ENCODE measurements around the gene FKBP5. TPM values are rescaled to one million over a fixed set of nuclear protein-coding genes. Genes with fewer than 3 reads are reported as not detected.
A peak's percentile ranks its signal among the peaks of the same experiment; 100 is the strongest.

The FKBP5 gene
- total RNA-seq, 2 donors from 2014 or later, result 101 to 117 TPM

GRCh38 chr6:35640017-35640664 is 48.6 kb downstream of the FKBP5 start:
- DNase-seq, result no peak
- intact Hi-C loops (cut with DNase I), result no loop called here
- ATAC-seq, result no peak

- intact Hi-C loops (cut with DNase I), result loop anchor here in 1 of 2 donors (10.0 kb wide), 1 partner anchor 54 kb away; no protein-coding TSS in a partner anchor
- DNase-seq (no peak), ATAC-seq (no peak)
Observed at GRCh38 chr6:35638679-35639078, 50.0 kb downstream of the FKBP5 start.

GRCh38 chr6:35637911-35638310 is 50.8 kb downstream of the FKBP5 start:
- no peak for DNase-seq
- ATAC-seq, result no peak
- intact Hi-C loops (cut with DNase I), result loop anchor here in 1 of 2 donors (10.0 kb wide), 1 partner anchor 53 kb away; no protein-coding TSS in a partner anchor

- ATAC-seq (no peak), DNase-seq (no peak)
- intact Hi-C loops (cut with DNase I), result loop anchor here in 1 of 2 donors (10.0 kb wide), 1 partner anchor 51 kb away; no protein-coding TSS in a partner anchor
Observed at GRCh38 chr6:35635601-35636597, 52.8 kb downstream of the FKBP5 start.

GRCh38 chr6:35634316-35634715 is 54.4 kb downstream of the FKBP5 start:
- ATAC-seq, result peak; percentile 53 to 69
- peak; percentile 34 for DNase-seq
- intact Hi-C loops (cut with DNase I), result loop anchor here in 1 of 2 donors (10.0 kb wide), 1 partner anchor 50 kb away; no protein-coding TSS in a partner anchor

GRCh38 chr6:35633579-35634089 is 55.1 kb downstream of the FKBP5 start:
- DNase-seq, result no peak
- intact Hi-C loops (cut with DNase I), result loop anchor here in 1 of 2 donors (10.0 kb wide), 1 partner anchor 49 kb away; no protein-coding TSS in a partner anchor
- ATAC-seq, result no peak

- ATAC-seq (no peak), DNase-seq (no peak)
- intact Hi-C loops (cut with DNase I), result loop anchor here in 1 of 2 donors (10.0 kb wide), 1 partner anchor 45 kb away; no protein-coding TSS in a partner anchor
Observed at GRCh38 chr6:35629876-35630378, 58.8 kb downstream of the FKBP5 start.

- intact Hi-C loops (cut with DNase I), result no loop called here
Observed at GRCh38 chr6:35626401-35626800, 62.3 kb downstream of the FKBP5 start.

GRCh38 chr6:35624341-35625070 is 64.2 kb downstream of the FKBP5 start:
- ATAC-seq (no peak), DNase-seq (no peak)
- intact Hi-C loops (cut with DNase I), result no loop called here

More at GRCh38 chr6:35626401-35626800, 62.3 kb downstream of the FKBP5 start:
- ATAC-seq (no peak), DNase-seq (no peak)

- intact Hi-C loops (cut with DNase I), result no loop called here
- no peak for DNase-seq
- no peak for ATAC-seq
Observed at GRCh38 chr6:35622283-35622682, 66.4 kb downstream of the FKBP5 start.

GRCh38 chr6:35620706-35621105 is 68.0 kb downstream of the FKBP5 start:
- intact Hi-C loops (cut with DNase I), result no loop called here
- DNase-seq (no peak), ATAC-seq (no peak)

GRCh38 chr6:35613762-35614161 is 75.0 kb downstream of the FKBP5 start:
- intact Hi-C loops (cut with DNase I), result no loop called here
- ATAC-seq, result no peak
- DNase-seq, result no peak

GRCh38 chr6:35611240-35611639 is 77.5 kb downstream of the FKBP5 start:
- DNase-seq (no peak), ATAC-seq (peak; percentile 51 to 81)
- intact Hi-C loops (cut with DNase I), result no loop called here

- ATAC-seq (peak; percentile 46), DNase-seq (no peak)
- intact Hi-C loops (cut with DNase I), result no loop called here
Observed at GRCh38 chr6:35610830-35611229, 77.9 kb downstream of the FKBP5 start.

GRCh38 chr6:35609588-35609987 is 79.1 kb downstream of the FKBP5 start:
- DNase-seq, result no peak
- intact Hi-C loops (cut with DNase I), result no loop called here
- no peak for ATAC-seq

GRCh38 chr6:35607517-35608233 is 81.0 kb downstream of the FKBP5 start:
- intact Hi-C loops (cut with DNase I), result no loop called here
- ATAC-seq, result no peak
- no peak for DNase-seq

- ATAC-seq, result no peak
- DNase-seq, result no peak
- intact Hi-C loops (cut with DNase I), result no loop called here
Observed at GRCh38 chr6:35605600-35605999, 83.1 kb downstream of the FKBP5 start.
